Peyer's patch (tissue), 4 donors: ENCODE measurements around the gene WWOX.

Experiments used
- POLR2A ChIP-seq, 2 donors: fragments of 450-650 bp; IDR thresholded peaks; one replicate each; pipeline ENCODE4 v1.5.1; 2017; ENCODE audit warnings: antibody characterized with exemption in 2 of 2, mild to moderate bottlenecking in 2 of 2, moderate library complexity in 2 of 2
- TF ChIP-seq, protein P1 (sequence below), 6 experiments: fragments of 450-650 bp in 4 of 6; fragments of 200-600 bp in 2 of 6; sonication (generic) in 1 of 6; IDR thresholded peaks; one replicate each; pipeline ENCODE4 v1.5.1; 2017 to 2019; ENCODE audit warnings: antibody characterized with exemption in 6 of 6, mild to moderate bottlenecking in 3 of 6, moderate library complexity in 1 of 6

GRCh38 chr16:78364556-78364880 lies 265.1 kb downstream of the WWOX start:
- TF ChIP-seq, protein P1, sequence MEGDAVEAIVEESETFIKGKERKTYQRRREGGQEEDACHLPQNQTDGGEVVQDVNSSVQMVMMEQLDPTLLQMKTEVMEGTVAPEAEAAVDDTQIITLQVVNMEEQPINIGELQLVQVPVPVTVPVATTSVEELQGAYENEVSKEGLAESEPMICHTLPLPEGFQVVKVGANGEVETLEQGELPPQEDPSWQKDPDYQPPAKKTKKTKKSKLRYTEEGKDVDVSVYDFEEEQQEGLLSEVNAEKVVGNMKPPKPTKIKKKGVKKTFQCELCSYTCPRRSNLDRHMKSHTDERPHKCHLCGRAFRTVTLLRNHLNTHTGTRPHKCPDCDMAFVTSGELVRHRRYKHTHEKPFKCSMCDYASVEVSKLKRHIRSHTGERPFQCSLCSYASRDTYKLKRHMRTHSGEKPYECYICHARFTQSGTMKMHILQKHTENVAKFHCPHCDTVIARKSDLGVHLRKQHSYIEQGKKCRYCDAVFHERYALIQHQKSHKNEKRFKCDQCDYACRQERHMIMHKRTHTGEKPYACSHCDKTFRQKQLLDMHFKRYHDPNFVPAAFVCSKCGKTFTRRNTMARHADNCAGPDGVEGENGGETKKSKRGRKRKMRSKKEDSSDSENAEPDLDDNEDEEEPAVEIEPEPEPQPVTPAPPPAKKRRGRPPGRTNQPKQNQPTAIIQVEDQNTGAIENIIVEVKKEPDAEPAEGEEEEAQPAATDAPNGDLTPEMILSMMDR (IDR thresholded peaks at IDR 0.05), result no peak
- no peak for TF ChIP-seq POLR2A (IDR thresholded peaks at IDR 0.05)
